ENCODE data around the gene PPP1R12B. TPM values are rescaled to one million over a fixed set of nuclear protein-coding genes. Genes with fewer than 3 reads are reported as not detected.
"Not testable (repeated sequence)": the region's sequence is repeated elsewhere in the genome, so short reads cannot be mapped to it uniquely, and the experiment has no call there.

The PPP1R12B gene
- polyA plus RNA-seq, 2 donors: 7.5 to 14.7 TPM

DNA sequence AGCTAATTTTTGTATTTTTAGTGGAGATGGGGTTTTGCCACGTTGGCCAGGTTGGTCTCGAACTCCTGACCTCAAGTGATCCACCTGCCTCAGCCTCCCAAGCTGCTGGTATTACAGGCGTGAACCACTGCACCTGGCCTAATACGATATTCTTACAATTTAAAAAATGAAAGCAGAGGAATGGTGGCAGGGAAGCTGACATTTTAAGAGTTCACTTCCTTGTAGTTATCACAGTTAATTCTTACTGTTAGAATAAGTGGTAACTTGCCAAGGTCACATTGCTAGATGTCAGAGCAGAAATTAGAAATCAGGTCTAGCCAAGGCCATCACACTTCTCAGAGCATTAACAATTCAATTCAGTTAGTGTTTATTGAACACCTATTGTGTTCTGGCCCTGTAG is 207.5 kb downstream of the PPP1R12B start:
- H3K36me3 ChIP-seq (ENCODE audit: control insufficient read depth in 2 of 2, insufficient read depth in 2 of 2, low read length in 1 of 2); H3K27me3 ChIP-seq (ENCODE audit: control insufficient read depth in 1 of 2, insufficient read depth in 2 of 2, low read length in 2 of 2); H3K4me3 ChIP-seq (ENCODE audit: low read depth in 1 of 2, low read length in 2 of 2); H3K27ac ChIP-seq (ENCODE audit: low read depth in 2 of 2, low read length in 1 of 2); H3K9me3 ChIP-seq (ENCODE audit: control insufficient read depth in 2 of 2, insufficient read depth in 1 of 2, low read depth in 1 of 2, low read length in 1 of 2); H3K4me1 ChIP-seq (ENCODE audit: control insufficient read depth in 2 of 2, insufficient read depth in 2 of 2, low read length in 1 of 2): not testable (repeated sequence)
- 80 to 87% methylated on average over 4 of the region's 4 CpGs for WGBS, 2 donors

DNA sequence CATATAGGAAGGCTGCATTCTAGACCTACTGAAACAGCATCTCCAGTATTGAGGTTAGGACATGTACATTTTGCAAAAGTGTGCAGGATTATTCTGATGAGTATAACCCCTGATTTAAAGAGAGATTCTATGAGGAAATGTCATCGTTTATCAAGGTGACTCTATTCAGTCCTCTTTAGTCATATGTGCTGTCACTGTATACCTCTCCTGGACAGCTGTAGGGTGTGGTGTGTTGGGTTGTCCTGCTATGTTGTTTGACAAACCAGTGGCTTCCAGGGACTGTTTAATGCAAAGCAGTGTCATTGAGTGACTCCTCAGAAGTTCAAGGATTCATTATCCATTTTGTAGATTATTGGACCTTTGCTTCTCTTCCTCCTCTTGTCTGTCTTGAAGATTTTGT is 209.2 kb downstream of the PPP1R12B start:
- not testable (repeated sequence) for H3K4me3 ChIP-seq (ENCODE audit: low read depth in 1 of 2, low read length in 2 of 2); H3K9me3 ChIP-seq (ENCODE audit: control insufficient read depth in 2 of 2, insufficient read depth in 1 of 2, low read depth in 1 of 2, low read length in 1 of 2); H3K36me3 ChIP-seq (ENCODE audit: control insufficient read depth in 2 of 2, insufficient read depth in 2 of 2, low read length in 1 of 2); H3K27ac ChIP-seq (ENCODE audit: low read depth in 2 of 2, low read length in 1 of 2); H3K4me1 ChIP-seq (ENCODE audit: control insufficient read depth in 2 of 2, insufficient read depth in 2 of 2, low read length in 1 of 2); H3K27me3 ChIP-seq (ENCODE audit: control insufficient read depth in 1 of 2, insufficient read depth in 2 of 2, low read length in 2 of 2)
- WGBS, 2 donors: 55 to 77% methylated on average over 1 of the region's 1 CpG

DNA sequence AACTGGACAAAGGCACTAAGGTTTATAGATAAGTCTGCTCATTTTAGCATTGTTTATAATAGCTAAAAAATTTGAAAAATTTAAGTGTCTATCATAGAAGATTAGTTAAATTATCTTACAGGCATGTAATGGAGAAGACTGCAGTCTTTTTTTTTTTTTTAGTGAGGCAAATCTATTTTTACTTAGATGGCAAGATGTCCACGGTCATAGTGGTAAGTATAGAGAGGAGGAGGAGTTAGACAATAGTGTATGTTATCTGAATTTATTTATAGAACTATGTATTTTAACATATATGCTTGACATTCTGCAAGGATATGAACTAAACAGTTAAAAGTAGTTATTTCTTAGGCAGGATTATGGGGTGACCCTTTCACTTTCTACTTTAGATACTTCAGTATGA is 212.7 kb downstream of the PPP1R12B start:
- Histone ChIP-seq H3K36me3 (ENCODE audit: control insufficient read depth in 2 of 2, insufficient read depth in 2 of 2, low read length in 1 of 2) (peaks cover 0 to 2% of the 10 kb centered on the region in 2 donors), H3K9me3 (ENCODE audit: control insufficient read depth in 2 of 2, insufficient read depth in 1 of 2, low read depth in 1 of 2, low read length in 1 of 2) (no peaks in the 10 kb centered on the region), H3K27ac (ENCODE audit: low read depth in 2 of 2, low read length in 1 of 2) (no peak overlapping the region), H3K4me3 (ENCODE audit: low read depth in 1 of 2, low read length in 2 of 2) (no peak overlapping the region), H3K4me1 (ENCODE audit: control insufficient read depth in 2 of 2, insufficient read depth in 2 of 2, low read length in 1 of 2) (no peaks in the 10 kb centered on the region), H3K27me3 (ENCODE audit: control insufficient read depth in 1 of 2, insufficient read depth in 2 of 2, low read length in 2 of 2) (no peaks in the 10 kb centered on the region)
- 74 to 78% methylated on average over 1 of the region's 1 CpG for WGBS, 2 donors

DNA sequence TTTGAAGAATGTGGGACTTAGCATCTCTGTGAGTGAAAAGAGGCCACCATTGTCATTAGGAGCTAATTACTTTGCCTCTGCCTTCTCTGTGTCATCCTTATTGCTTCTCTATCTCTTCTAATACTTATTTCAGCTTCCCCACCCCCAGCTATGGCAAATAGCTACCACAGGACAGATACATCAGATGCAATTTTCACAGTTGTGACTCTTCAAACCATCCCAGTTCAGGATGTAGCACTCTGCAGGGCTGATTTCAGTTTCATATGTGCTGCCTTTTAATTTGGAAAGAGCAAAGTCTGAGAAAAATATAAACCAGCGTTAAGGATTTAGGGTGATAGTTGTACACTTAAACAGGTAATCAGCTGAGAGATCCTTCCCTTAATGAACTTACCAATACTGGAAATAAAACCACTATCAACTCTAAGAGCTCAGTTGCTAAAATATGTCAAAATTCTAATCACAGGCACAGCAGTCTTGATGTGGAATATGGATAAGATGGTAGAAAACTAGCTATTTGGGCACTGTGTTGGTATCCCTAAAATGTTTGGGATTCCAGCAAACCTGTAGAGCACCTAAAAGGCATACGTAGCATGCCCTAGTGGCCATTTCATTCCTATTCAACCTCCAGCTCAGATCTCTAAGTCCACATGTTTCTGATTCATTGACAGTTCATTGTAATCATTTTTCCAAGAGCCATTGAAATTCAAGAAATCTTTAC is 213.4 kb downstream of the PPP1R12B start:
- H3K36me3 ChIP-seq (ENCODE audit: control insufficient read depth in 2 of 2, insufficient read depth in 2 of 2, low read length in 1 of 2): peaks cover 0 to 2% of the 10 kb centered on the region in 2 donors
- H3K4me1 ChIP-seq (ENCODE audit: control insufficient read depth in 2 of 2, insufficient read depth in 2 of 2, low read length in 1 of 2): no peaks in the 10 kb centered on the region
- no peaks in the 10 kb centered on the region for H3K27me3 ChIP-seq (ENCODE audit: control insufficient read depth in 1 of 2, insufficient read depth in 2 of 2, low read length in 2 of 2)
- no peak overlapping the region for H3K27ac ChIP-seq (ENCODE audit: low read depth in 2 of 2, low read length in 1 of 2)
- no peak overlapping the region for H3K4me3 ChIP-seq (ENCODE audit: low read depth in 1 of 2, low read length in 2 of 2)
- H3K9me3 ChIP-seq (ENCODE audit: control insufficient read depth in 2 of 2, insufficient read depth in 1 of 2, low read depth in 1 of 2, low read length in 1 of 2): no peaks in the 10 kb centered on the region
- WGBS, 2 donors: 72 to 77% methylated on average over 2 of the region's 2 CpGs

DNA sequence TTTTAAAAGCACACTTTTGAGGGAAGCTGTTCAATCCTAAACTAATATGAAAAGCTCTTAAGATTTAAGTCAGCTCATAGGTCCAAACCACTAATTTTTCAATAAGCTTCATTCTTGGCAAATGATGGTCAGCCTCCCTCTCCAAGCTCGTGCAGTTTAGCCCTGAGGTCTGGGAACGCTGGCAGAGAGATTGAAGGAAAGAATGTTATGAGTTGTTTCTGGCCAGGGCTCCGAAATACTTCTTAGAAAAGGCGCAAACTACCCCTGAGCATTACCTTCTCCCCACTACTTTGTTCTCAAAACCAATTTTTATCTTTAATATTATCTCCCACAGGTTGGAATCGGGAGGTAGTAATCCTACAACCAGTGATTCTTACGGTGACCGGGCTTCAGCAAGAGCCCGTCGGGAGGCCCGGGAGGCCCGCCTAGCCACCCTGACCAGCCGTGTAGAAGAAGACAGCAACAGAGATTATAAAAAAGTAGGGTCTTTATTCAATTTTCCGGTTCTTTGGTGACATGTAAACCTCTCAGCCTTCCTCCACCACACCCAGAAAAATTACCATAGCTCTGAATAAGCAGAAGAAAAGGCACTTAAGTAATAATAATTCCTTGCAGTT is 214.1 kb downstream of the PPP1R12B start:
- Histone ChIP-seq H3K36me3 (ENCODE audit: control insufficient read depth in 2 of 2, insufficient read depth in 2 of 2, low read length in 1 of 2) (peaks cover 0 to 2% of the 10 kb centered on the region in 2 donors), H3K27ac (ENCODE audit: low read depth in 2 of 2, low read length in 1 of 2) (peak overlapping the region; percentile 3 to 61), H3K27me3 (ENCODE audit: control insufficient read depth in 1 of 2, insufficient read depth in 2 of 2, low read length in 2 of 2) (no peaks in the 10 kb centered on the region), H3K4me3 (ENCODE audit: low read depth in 1 of 2, low read length in 2 of 2) (no peak overlapping the region), H3K4me1 (ENCODE audit: control insufficient read depth in 2 of 2, insufficient read depth in 2 of 2, low read length in 1 of 2) (no peaks in the 10 kb centered on the region), H3K9me3 (ENCODE audit: control insufficient read depth in 2 of 2, insufficient read depth in 1 of 2, low read depth in 1 of 2, low read length in 1 of 2) (no peaks in the 10 kb centered on the region)
- whole genome bisulfite sequencing, 2 donors: 64 to 75% methylated on average over 13 of the region's 13 CpGs

DNA sequence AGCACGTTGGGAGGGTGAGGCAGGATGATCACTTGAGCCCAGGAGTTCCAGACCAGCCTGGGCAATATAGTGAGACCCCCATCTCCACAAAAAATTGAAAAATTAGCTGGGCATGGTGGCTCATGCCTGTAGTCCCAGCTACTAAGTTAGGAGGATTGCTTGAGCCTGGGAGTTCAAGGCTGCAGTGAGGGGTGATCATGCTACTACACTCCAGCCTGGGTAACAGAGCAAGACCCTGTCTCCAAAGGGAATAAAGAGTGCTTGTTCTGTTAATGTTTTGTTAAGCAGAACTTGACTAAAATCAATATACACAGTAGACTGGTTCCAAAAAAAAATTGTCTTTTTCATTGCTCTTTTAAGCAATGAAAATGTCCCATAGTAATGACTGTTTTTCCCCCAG is 215.3 kb downstream of the PPP1R12B start:
- H3K4me1 ChIP-seq (ENCODE audit: control insufficient read depth in 2 of 2, insufficient read depth in 2 of 2, low read length in 1 of 2): no peaks in the 10 kb centered on the region
- no peak overlapping the region for H3K27ac ChIP-seq (ENCODE audit: low read depth in 2 of 2, low read length in 1 of 2)
- H3K4me3 ChIP-seq (ENCODE audit: low read depth in 1 of 2, low read length in 2 of 2): no peak overlapping the region
- no peaks in the 10 kb centered on the region for H3K9me3 ChIP-seq (ENCODE audit: control insufficient read depth in 2 of 2, insufficient read depth in 1 of 2, low read depth in 1 of 2, low read length in 1 of 2)
- H3K27me3 ChIP-seq (ENCODE audit: control insufficient read depth in 1 of 2, insufficient read depth in 2 of 2, low read length in 2 of 2): no peaks in the 10 kb centered on the region
- H3K36me3 ChIP-seq (ENCODE audit: control insufficient read depth in 2 of 2, insufficient read depth in 2 of 2, low read length in 1 of 2): peaks cover 0 to 2% of the 10 kb centered on the region in 2 donors
- 78 to 83% methylated on average over 1 of the region's 1 CpG for WGBS, 2 donors

DNA sequence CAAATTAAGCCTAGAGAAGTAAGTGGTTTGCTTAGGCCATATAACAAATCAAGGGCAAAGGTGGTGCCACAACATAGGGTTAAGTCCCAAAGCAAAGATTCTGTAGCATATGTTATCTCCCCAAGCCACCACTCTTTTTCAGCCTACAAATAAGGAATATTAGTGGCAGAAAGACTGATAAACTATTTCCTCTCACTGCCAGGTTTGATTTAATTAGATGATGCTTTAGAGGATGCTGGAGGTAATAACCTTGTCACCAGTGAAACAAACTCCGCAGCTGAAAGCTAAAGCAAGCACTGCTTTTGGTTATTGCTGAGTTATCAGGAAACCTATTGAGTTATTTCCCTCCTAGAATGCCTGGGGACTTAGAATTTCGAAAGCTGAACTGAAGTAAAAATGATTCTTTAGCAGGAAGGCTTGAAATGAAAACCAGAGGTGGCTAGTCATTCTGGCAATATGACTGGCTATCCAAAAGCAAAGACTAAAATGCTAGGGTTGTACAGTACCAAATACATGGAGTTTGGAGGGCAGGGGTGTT is 216.5 kb downstream of the PPP1R12B start:
- Histone ChIP-seq H3K27ac (ENCODE audit: low read depth in 2 of 2, low read length in 1 of 2) (peak overlapping the region in 1 of 2 donors; percentile 45), H3K27me3 (ENCODE audit: control insufficient read depth in 1 of 2, insufficient read depth in 2 of 2, low read length in 2 of 2) (no peaks in the 10 kb centered on the region), H3K4me3 (ENCODE audit: low read depth in 1 of 2, low read length in 2 of 2) (no peak overlapping the region), H3K36me3 (ENCODE audit: control insufficient read depth in 2 of 2, insufficient read depth in 2 of 2, low read length in 1 of 2) (peaks cover 0 to 2% of the 10 kb centered on the region in 2 donors), H3K9me3 (ENCODE audit: control insufficient read depth in 2 of 2, insufficient read depth in 1 of 2, low read depth in 1 of 2, low read length in 1 of 2) (no peaks in the 10 kb centered on the region), H3K4me1 (ENCODE audit: control insufficient read depth in 2 of 2, insufficient read depth in 2 of 2, low read length in 1 of 2) (peaks cover 0 to 3% of the 10 kb centered on the region in 2 donors)
- 82 to 83% methylated on average over 2 of the region's 2 CpGs for WGBS, 2 donors

DNA sequence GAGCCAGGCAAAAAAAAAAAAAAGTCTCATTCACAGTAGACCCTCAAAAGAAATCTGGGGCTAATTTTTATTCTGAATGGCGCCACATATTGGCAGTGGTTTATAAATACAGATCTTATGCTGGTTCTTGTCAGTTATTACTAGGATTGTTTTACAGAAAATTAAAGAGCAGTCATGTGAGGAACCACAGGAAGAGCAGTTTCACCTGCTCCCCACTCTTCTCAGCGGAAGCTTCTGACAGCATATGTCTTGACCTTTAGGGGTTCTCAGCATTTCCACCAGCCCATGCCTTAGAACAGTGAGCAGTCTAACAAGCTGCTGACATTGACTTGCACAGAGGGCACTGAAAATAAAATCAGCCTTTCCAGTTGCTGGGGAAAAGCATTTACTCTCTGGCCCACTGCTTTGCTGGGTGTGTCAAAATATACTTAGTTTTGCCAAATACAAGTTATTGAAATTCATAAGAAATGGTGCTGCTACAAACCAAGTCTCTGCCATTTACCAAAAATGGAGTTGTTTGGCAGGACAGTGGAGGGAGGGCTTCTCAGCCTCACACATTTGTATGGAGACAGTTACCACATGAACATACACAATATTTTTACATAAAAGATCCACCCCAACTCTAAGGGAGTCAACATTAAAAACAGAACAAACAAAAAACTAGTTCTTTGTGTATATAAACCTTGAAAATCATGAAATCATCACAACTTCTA is 217.5 kb downstream of the PPP1R12B start:
- H3K27ac ChIP-seq (ENCODE audit: low read depth in 2 of 2, low read length in 1 of 2): peak overlapping the region in 1 of 2 donors; percentile 30
- no peaks in the 10 kb centered on the region for H3K9me3 ChIP-seq (ENCODE audit: control insufficient read depth in 2 of 2, insufficient read depth in 1 of 2, low read depth in 1 of 2, low read length in 1 of 2)
- peaks cover 0 to 2% of the 10 kb centered on the region in 2 donors for H3K36me3 ChIP-seq (ENCODE audit: control insufficient read depth in 2 of 2, insufficient read depth in 2 of 2, low read length in 1 of 2)
- no peaks in the 10 kb centered on the region for H3K27me3 ChIP-seq (ENCODE audit: control insufficient read depth in 1 of 2, insufficient read depth in 2 of 2, low read length in 2 of 2)
- H3K4me3 ChIP-seq (ENCODE audit: low read depth in 1 of 2, low read length in 2 of 2): no peak overlapping the region
- peaks cover 0 to 3% of the 10 kb centered on the region in 2 donors for H3K4me1 ChIP-seq (ENCODE audit: control insufficient read depth in 2 of 2, insufficient read depth in 2 of 2, low read length in 1 of 2)
- WGBS, 2 donors: 75 to 81% methylated on average over 2 of the region's 2 CpGs

DNA sequence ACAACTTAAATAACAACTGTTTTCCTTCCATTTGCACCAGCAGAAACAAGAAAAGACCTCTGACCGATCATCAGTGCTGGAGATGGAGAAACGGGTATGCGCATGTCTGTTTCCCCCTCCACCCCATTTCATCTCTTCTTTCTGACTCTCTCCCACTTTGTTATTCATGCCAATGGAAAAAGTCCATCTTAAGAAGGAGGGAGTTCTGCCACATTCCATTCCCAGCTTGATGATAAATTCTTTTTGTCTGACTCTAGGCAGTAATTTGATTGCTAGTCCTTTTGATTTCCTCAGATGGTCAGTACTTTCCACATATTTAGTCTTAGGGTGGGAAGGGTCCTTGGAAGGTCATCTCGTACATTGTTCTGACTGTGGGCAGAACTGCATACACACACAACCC is 219.2 kb downstream of the PPP1R12B start:
- H3K27me3 ChIP-seq (ENCODE audit: control insufficient read depth in 1 of 2, insufficient read depth in 2 of 2, low read length in 2 of 2): no peaks in the 10 kb centered on the region
- H3K4me3 ChIP-seq (ENCODE audit: low read depth in 1 of 2, low read length in 2 of 2): no peak overlapping the region
- WGBS, 2 donors: 70 to 72% methylated on average over 4 of the region's 4 CpGs
- no peaks in the 10 kb centered on the region for H3K9me3 ChIP-seq (ENCODE audit: control insufficient read depth in 2 of 2, insufficient read depth in 1 of 2, low read depth in 1 of 2, low read length in 1 of 2)
- H3K36me3 ChIP-seq (ENCODE audit: control insufficient read depth in 2 of 2, insufficient read depth in 2 of 2, low read length in 1 of 2): peaks cover 0 to 5% of the 10 kb centered on the region in 2 donors
- peak overlapping the region in 1 of 2 donors; percentile 38 for H3K27ac ChIP-seq (ENCODE audit: low read depth in 2 of 2, low read length in 1 of 2)
- peaks cover 0 to 3% of the 10 kb centered on the region in 2 donors for H3K4me1 ChIP-seq (ENCODE audit: control insufficient read depth in 2 of 2, insufficient read depth in 2 of 2, low read length in 1 of 2)

Data from esophagus (tissue), 2 donors.